HG02852 (cell line): ENCODE results near the gene TM4SF20.
A peak's percentile ranks its signal among the peaks of the same experiment; 100 is the strongest.

Experiments used
- ATAC-seq: cut with Tn5 transposase; IDR thresholded peaks from one replicate; pipeline ENCODE4 v1.9.1; 2021; ENCODE audit warnings: mild to moderate bottlenecking, moderate library complexity; ENCODE audit not compliant: unreplicated experiment

The TM4SF20 gene

GRCh38 chr2:227379095-227379494 is at the start of gene TM4SF20:
TM4SF20 (minus strand) TSS chr2:227379306; CDS start chr2:227379268, 38 bp downstream.
- no peak for ATAC-seq

GRCh38 chr2:227428731-227429285 is 49.7 kb upstream of the TM4SF20 start:
- no peak for ATAC-seq

- ATAC-seq: no peak
Observed at GRCh38 chr2:227423656-227424499, 44.8 kb upstream of the TM4SF20 start.

GRCh38 chr2:227420087-227421052 is 41.3 kb upstream of the TM4SF20 start:
- no peak for ATAC-seq

GRCh38 chr2:227416701-227417100 is 37.6 kb upstream of the TM4SF20 start:
- ATAC-seq: no peak

- no peak for ATAC-seq
Observed at GRCh38 chr2:227415538-227416424, 36.7 kb upstream of the TM4SF20 start.

GRCh38 chr2:227414846-227415245 is 35.7 kb upstream of the TM4SF20 start:
- ATAC-seq: no peak

GRCh38 chr2:227413371-227413770 is 34.3 kb upstream of the TM4SF20 start:
- no peak for ATAC-seq

- ATAC-seq: no peak
Observed at GRCh38 chr2:227412877-227413276, 33.8 kb upstream of the TM4SF20 start.

- ATAC-seq: no peak
Observed at GRCh38 chr2:227411990-227412350, 32.9 kb upstream of the TM4SF20 start.

- peak; percentile 78 for ATAC-seq
Observed at GRCh38 chr2:227411320-227411989, 32.3 kb upstream of the TM4SF20 start.

- ATAC-seq: no peak
Observed at GRCh38 chr2:227410191-227410590, 31.1 kb upstream of the TM4SF20 start.

GRCh38 chr2:227407591-227408151 is 28.6 kb upstream of the TM4SF20 start:
- no peak for ATAC-seq

GRCh38 chr2:227406177-227407031 is 27.3 kb upstream of the TM4SF20 start:
- ATAC-seq: peak; percentile 41

- ATAC-seq: no peak
Observed at GRCh38 chr2:227404585-227405271, 25.6 kb upstream of the TM4SF20 start.

- ATAC-seq: no peak
Observed at GRCh38 chr2:227402959-227403358, 23.9 kb upstream of the TM4SF20 start.

GRCh38 chr2:227402321-227402720 is 23.2 kb upstream of the TM4SF20 start:
- ATAC-seq: no peak

GRCh38 chr2:227401550-227401949 is 22.4 kb upstream of the TM4SF20 start:
- no peak for ATAC-seq
